HCT116 (cell line): ENCODE results near the gene ABHD17B.

Source experiments
- CTCF ChIP-seq, 3 experiments: fragments of 200-600 bp in 1 of 3; sonication (generic) in 1 of 3; IDR thresholded peaks in 2 of 3; conservative IDR thresholded peaks in 1 of 3; 2 replicates each; pipeline ENCODE4 v1.5.1; 2012 to 2017; ENCODE audit warnings: low read depth in 2 of 3, low read length in 2 of 3, antibody characterized with exemption in 1 of 3, borderline replicate concordance in 1 of 3, control low read depth in 1 of 3, mild to moderate bottlenecking in 1 of 3, mixed read lengths in 1 of 3, mixed run types in 1 of 3, moderate library complexity in 1 of 3; ENCODE audit not compliant: insufficient read depth in 1 of 3
- EZH2 ChIP-seq: fragments of 200-600 bp; sonication (generic); IDR thresholded peaks from 2 replicates; pipeline ENCODE4 v1.6.1; 2017; ENCODE audit warnings: antibody characterized with exemption, mixed run types
- MAX ChIP-seq: IDR thresholded peaks from 2 replicates; pipeline ENCODE4 v1.6.1; 2012
- POLR2A ChIP-seq: IDR thresholded peaks from 2 replicates; pipeline ENCODE4 v1.7.0; 2011; ENCODE audit warnings: borderline replicate concordance; ENCODE audit not compliant: insufficient read depth, insufficient read length; ENCODE audit errors: extremely low read depth
- REST ChIP-seq: IDR thresholded peaks from 2 replicates; pipeline ENCODE4 v1.6.1; 2012; ENCODE audit warnings: low read depth
- SIN3A ChIP-seq: IDR thresholded peaks from 2 replicates; pipeline ENCODE4 v1.6.1; 2012; ENCODE audit warnings: low read depth
- SP1 ChIP-seq: IDR thresholded peaks from 2 replicates; pipeline ENCODE4 v1.6.1; 2012; ENCODE audit warnings: low read depth
- TF ChIP-seq, protein P1 (sequence below): IDR thresholded peaks from 2 replicates; pipeline ENCODE4 v1.6.1; 2012

DNA sequence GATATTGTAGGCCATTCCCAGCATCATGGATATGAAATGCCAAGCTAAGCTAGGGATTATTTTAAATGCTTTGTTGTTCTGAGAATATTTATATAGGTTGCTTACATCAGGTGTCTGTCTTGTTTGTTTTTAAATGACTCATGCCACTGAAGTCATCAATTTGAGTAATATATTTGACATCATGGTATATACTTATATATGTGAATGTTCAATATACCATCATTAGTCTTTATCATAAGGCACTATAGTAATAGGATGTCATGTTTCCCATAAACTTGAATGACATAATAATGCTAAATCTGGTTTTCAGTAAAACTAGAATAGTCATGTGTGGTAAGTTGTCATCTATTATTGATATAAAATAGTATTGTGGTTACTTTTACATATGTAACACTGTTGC lies 13.6 kb upstream of the ABHD17B start:
- TF ChIP-seq POLR2A = no peak
- no peak for TF ChIP-seq CTCF (IDR thresholded peaks at IDR 0.05 in 2 of 3, conservative IDR thresholded peaks at IDR 0.05 in 1 of 3; ENCODE audit: borderline replicate concordance in 1 of 3, insufficient read depth in 1 of 3, low read depth in 2 of 3, low read length in 2 of 3)
- TF ChIP-seq REST = no peak
- no peak for TF ChIP-seq MAX
- TF ChIP-seq SP1 = no peak
- no peak for TF ChIP-seq EZH2
- TF ChIP-seq, protein P1, sequence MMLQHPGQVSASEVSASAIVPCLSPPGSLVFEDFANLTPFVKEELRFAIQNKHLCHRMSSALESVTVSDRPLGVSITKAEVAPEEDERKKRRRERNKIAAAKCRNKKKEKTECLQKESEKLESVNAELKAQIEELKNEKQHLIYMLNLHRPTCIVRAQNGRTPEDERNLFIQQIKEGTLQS = no peak
- no peak for TF ChIP-seq SIN3A
